ENCODE results near the gene PTTG1IP.

PTTG1IP gene

DNA sequence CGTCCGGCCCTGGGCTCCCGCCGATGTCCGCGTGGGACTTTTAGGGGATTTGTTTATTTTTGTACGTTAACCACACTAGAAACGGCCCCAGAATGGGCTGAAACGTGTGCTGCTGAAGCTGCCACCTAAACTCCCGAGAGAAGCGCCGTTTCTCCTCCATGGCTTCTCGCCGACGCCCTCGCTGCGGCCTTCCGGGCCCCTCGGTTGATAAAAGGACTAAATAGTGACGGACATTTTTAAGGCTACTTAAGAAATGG lies 678 bp upstream of the PTTG1IP start:
- peaks cover 32% of the 10 kb centered on the region for H3K4me1 ChIP-seq (ENCODE audit: low read depth, poor library complexity, severe bottlenecking)
- H2AFZ ChIP-seq (ENCODE audit: low read depth) = peak overlapping the region; percentile 95
- H3K4me3 ChIP-seq (IDR thresholded peaks at IDR 0.05; ENCODE audit: insufficient read depth, low read depth, low read length) = no peak overlapping the region
- no peak overlapping the region for H3K9ac ChIP-seq
- H4K20me1 ChIP-seq (ENCODE audit: insufficient read depth) = no peaks in the 10 kb centered on the region; the same call in none of the 2 replicates
- H3K36me3 ChIP-seq (ENCODE audit: insufficient read depth) = no peaks in the 10 kb centered on the region
- no peak overlapping the region for H3K27ac ChIP-seq
- peaks cover 35% of the 10 kb centered on the region; the same call in 1 of the 2 replicates for H3K79me2 ChIP-seq (ENCODE audit: insufficient read depth, low read depth)
- peaks cover 49% of the 10 kb centered on the region for H3K27me3 ChIP-seq (ENCODE audit: insufficient read depth, low read depth)
- TF ChIP-seq, protein P1, sequence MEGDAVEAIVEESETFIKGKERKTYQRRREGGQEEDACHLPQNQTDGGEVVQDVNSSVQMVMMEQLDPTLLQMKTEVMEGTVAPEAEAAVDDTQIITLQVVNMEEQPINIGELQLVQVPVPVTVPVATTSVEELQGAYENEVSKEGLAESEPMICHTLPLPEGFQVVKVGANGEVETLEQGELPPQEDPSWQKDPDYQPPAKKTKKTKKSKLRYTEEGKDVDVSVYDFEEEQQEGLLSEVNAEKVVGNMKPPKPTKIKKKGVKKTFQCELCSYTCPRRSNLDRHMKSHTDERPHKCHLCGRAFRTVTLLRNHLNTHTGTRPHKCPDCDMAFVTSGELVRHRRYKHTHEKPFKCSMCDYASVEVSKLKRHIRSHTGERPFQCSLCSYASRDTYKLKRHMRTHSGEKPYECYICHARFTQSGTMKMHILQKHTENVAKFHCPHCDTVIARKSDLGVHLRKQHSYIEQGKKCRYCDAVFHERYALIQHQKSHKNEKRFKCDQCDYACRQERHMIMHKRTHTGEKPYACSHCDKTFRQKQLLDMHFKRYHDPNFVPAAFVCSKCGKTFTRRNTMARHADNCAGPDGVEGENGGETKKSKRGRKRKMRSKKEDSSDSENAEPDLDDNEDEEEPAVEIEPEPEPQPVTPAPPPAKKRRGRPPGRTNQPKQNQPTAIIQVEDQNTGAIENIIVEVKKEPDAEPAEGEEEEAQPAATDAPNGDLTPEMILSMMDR (conservative IDR thresholded peaks at IDR 0.05; ENCODE audit: low read depth, low read length) = no peak
- H3K4me2 ChIP-seq = peak overlapping the region; percentile 93

DNA sequence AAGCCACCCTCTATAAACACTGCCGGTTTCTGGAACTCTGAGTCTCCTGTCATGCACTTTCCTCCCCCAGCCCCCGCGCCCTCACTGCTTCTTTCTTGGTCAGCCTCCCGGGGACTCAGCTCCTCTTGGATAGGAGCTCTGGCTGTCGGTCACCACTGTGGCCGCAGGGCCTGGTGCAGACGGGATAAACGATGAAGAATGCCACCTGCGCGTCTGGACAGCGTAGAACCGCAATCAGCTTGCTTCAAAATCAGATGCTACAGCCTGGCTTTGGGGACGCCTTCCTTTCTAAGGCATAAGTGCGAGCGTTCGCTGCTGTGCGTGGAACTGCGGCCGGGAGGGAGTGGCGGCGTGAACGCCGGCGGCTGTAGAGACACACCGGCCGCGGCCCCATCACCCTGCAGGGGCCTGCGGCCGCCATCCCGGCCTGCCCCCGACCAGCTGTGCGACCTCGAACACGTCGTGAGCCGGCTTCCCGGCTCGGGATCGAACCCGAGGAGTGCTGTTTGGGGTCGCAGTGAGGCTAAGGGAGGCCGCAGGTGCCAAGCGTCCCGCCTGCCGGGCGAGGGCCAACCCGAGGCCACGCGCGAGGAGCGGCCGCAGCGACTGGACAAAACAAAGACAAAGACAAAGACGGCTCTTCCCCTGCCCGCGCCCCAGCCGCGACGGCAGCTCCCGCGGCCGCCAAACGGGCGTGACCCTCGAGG lies 688 bp downstream of the PTTG1IP start:
- peaks cover 49% of the 10 kb centered on the region; the same call in 1 of the 2 replicates for H3K79me2 ChIP-seq (ENCODE audit: insufficient read depth, low read depth)
- H4K20me1 ChIP-seq (ENCODE audit: insufficient read depth) = no peaks in the 10 kb centered on the region; the same call in none of the 2 replicates
- no peaks in the 10 kb centered on the region for H3K36me3 ChIP-seq (ENCODE audit: insufficient read depth)

DNA sequence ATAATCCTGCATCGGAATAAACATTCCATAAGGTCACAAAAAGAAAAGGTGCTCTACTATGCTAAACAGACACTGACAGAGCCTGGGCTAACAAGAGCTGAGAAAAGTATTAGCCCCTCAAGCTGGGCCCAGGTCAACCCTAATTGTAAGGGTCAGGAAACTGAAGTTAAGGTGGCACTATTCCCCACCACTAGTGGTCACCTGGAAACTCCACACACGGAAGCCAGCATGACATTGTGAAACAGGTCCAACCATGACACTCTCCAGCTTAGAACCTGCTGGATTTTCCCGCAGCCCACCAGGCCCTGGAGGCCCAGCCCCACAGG lies 1.2 kb downstream of the PTTG1IP start:
- Histone ChIP-seq H3K4me3 (IDR thresholded peaks at IDR 0.05; ENCODE audit: insufficient read depth, low read depth, low read length) (no peak overlapping the region), H3K4me1 (ENCODE audit: low read depth, poor library complexity, severe bottlenecking) (peaks cover 32% of the 10 kb centered on the region), H3K36me3 (ENCODE audit: insufficient read depth) (no peaks in the 10 kb centered on the region), H4K20me1 (ENCODE audit: insufficient read depth) (no peaks in the 10 kb centered on the region; the same call in none of the 2 replicates), H3K27ac (no peak overlapping the region), H3K4me2 (peak overlapping the region; percentile 91), H3K79me2 (ENCODE audit: insufficient read depth, low read depth) (peaks cover 54% of the 10 kb centered on the region; the same call in 1 of the 2 replicates), H3K27me3 (ENCODE audit: insufficient read depth, low read depth) (peaks cover 31% of the 10 kb centered on the region), H3K9ac (no peak overlapping the region), H2AFZ (ENCODE audit: low read depth) (no peak overlapping the region)
- TF ChIP-seq, protein P1 (conservative IDR thresholded peaks at IDR 0.05; ENCODE audit: low read depth, low read length) = no peak

More for the DNA sequence above, 688 bp downstream of the PTTG1IP start:
- Histone ChIP-seq H3K9ac (peak overlapping the region; percentile 43; the same call in 1 of the 2 replicates), H3K27ac (no peak overlapping the region), H2AFZ (ENCODE audit: low read depth) (peak overlapping the region; percentile 95), H3K4me3 (IDR thresholded peaks at IDR 0.05; ENCODE audit: insufficient read depth, low read depth, low read length) (no peak overlapping the region), H3K27me3 (ENCODE audit: insufficient read depth, low read depth) (peaks cover 35% of the 10 kb centered on the region), H3K4me2 (peak overlapping the region; percentile 91), H3K4me1 (ENCODE audit: low read depth, poor library complexity, severe bottlenecking) (peaks cover 32% of the 10 kb centered on the region)
- TF ChIP-seq, protein P1 (conservative IDR thresholded peaks at IDR 0.05; ENCODE audit: low read depth, low read length) = no peak

DNA sequence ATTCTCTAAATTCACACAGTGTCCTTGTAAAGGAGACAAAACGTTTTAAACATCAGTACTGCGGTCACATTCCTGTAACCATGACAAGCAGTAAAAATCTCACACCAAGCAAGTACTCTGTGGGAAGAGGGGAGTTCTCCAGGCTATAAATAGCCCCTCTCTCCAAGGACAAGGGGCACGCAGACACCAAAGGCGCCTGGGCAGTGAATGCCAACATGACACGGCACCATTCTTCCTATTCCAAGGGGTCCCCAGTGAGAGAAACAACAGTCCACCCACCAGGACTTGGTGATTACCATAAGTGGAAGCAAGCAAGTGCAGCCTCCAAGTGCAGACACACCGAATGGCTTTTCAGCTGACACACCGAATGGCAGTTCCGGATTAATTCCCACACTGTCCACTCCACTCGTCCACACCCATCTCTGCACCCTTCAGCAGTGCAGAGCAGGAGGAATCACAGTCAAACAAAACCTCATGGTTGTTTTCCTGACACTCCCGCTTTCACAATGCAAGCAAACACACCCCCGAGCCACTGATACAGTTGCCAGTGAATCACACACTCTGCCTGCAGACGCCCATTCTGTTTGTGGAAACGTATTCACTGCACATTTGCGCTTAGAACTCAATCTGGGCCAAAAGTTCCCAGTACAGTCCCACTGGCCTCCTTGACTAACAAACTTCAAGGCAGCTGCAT lies 1.8 kb downstream of the PTTG1IP start:
- H2AFZ ChIP-seq (ENCODE audit: low read depth) = no peak overlapping the region
- H3K9ac ChIP-seq = no peak overlapping the region
- no peak overlapping the region for H3K27ac ChIP-seq
- H3K79me2 ChIP-seq (ENCODE audit: insufficient read depth, low read depth) = peaks cover 55% of the 10 kb centered on the region; the same call in 1 of the 2 replicates
- peak overlapping the region; percentile 91; the same call in 1 of the 2 replicates for H3K4me2 ChIP-seq
- peaks cover 35% of the 10 kb centered on the region for H3K4me1 ChIP-seq (ENCODE audit: low read depth, poor library complexity, severe bottlenecking)
- H3K27me3 ChIP-seq (ENCODE audit: insufficient read depth, low read depth) = peaks cover 26% of the 10 kb centered on the region
- no peaks in the 10 kb centered on the region for H3K36me3 ChIP-seq (ENCODE audit: insufficient read depth)
- TF ChIP-seq, protein P1 (conservative IDR thresholded peaks at IDR 0.05; ENCODE audit: low read depth, low read length) = no peak
- H4K20me1 ChIP-seq (ENCODE audit: insufficient read depth) = no peaks in the 10 kb centered on the region; the same call in none of the 2 replicates
- H3K4me3 ChIP-seq (IDR thresholded peaks at IDR 0.05; ENCODE audit: insufficient read depth, low read depth, low read length) = no peak overlapping the region
